Thoracic aorta (tissue), 2 donors: ENCODE measurements around the gene FNDC3B. TPM values are rescaled to one million over a fixed set of nuclear protein-coding genes. Genes with fewer than 3 reads are reported as not detected.

Experiments
- ATAC-seq: fragments of 150-250 bp; one replicate; pipeline ENCODE4 v1.8.0; 2017; ENCODE audit warnings: low read depth; ENCODE audit not compliant: insufficient number of reproducible peaks, low FRiP score
- DNase-seq: peaks from one replicate; pipeline ENCODE4 v3.0.0-alpha.2; 2020; ENCODE audit warnings: low spot score
- H3K27ac ChIP-seq, 2 donors: fragments of 200-600 bp; sonication (generic); 1 replicate in 1 of 2; 2 replicates in 1 of 2; pipeline ENCODE4 v1.5.1; 2016; ENCODE audit warnings: mild to moderate bottlenecking in 2 of 2, moderate library complexity in 2 of 2
- H3K27me3 ChIP-seq: fragments of 200-600 bp; sonication (generic); replicated peaks from 2 replicates; pipeline ENCODE4 v1.6.0; 2016; ENCODE audit warnings: mild to moderate bottlenecking; ENCODE audit not compliant: insufficient read depth
- H3K36me3 ChIP-seq: fragments of 200-600 bp; sonication (generic); one replicate; pipeline ENCODE4 v1.5.1; 2016
- H3K4me1 ChIP-seq, 2 donors: fragments of 200-600 bp; sonication (generic); 1 replicate in 1 of 2; 2 replicates in 1 of 2; pipeline versions ENCODE4 v1.5.1 to v1.6.0; 2016; ENCODE audit warnings: low read depth in 2 of 2, mild to moderate bottlenecking in 1 of 2; ENCODE audit not compliant: control insufficient read depth in 1 of 2
- H3K4me3 ChIP-seq: fragments of 200-600 bp; sonication (generic); 2 replicates; pipeline ENCODE4 v1.5.1; 2016; ENCODE audit warnings: mild to moderate bottlenecking
- H3K9me3 ChIP-seq: fragments of 200-600 bp; sonication (generic); 2 replicates; pipeline ENCODE4 v1.5.1; 2016
- CTCF ChIP-seq: fragments of 200-600 bp; sonication (generic); IDR thresholded peaks from one replicate; pipeline ENCODE4 v1.5.1; 2019; ENCODE audit warnings: antibody characterized with exemption
- total RNA-seq, 2 donors: library from RNA; depleted of rRNA; stranded (reverse); fragments of >200 nt; gene quantifications; one replicate each; pipeline versions ENCODE4 v1.1.0 to v1.2.3, GENCODE V29; 2016

The FNDC3B gene
- total RNA-seq, 2 donors from 2014 or later, result 113 to 163 TPM

GRCh38 chr3:172232579-172233212 lies 193.3 kb downstream of the FNDC3B start:
- no peaks in the 10 kb centered on the region for H3K9me3 ChIP-seq
- no peak for DNase-seq
- TF ChIP-seq CTCF, result no peak
- H3K4me1 ChIP-seq, result peaks cover 3 to 16% of the 10 kb centered on the region in 2 donors
- ATAC-seq, result no peak
- no peaks in the 10 kb centered on the region for H3K27me3 ChIP-seq
- H3K4me3 ChIP-seq, result no peak overlapping the region
- no peak overlapping the region for H3K27ac ChIP-seq
- peaks cover 2% of the 10 kb centered on the region for H3K36me3 ChIP-seq

GRCh38 chr3:172233474-172234277 lies 194.3 kb downstream of the FNDC3B start:
- TF ChIP-seq CTCF, result no peak
- no peak overlapping the region for H3K27ac ChIP-seq
- no peak for DNase-seq
- H3K4me1 ChIP-seq, result peaks cover 0 to 9% of the 10 kb centered on the region in 2 donors
- H3K4me3 ChIP-seq, result no peak overlapping the region
- no peaks in the 10 kb centered on the region for H3K9me3 ChIP-seq
- H3K27me3 ChIP-seq, result no peaks in the 10 kb centered on the region
- peaks cover 2% of the 10 kb centered on the region for H3K36me3 ChIP-seq
- no peak for ATAC-seq

- Histone ChIP-seq H3K9me3 (no peaks in the 10 kb centered on the region), H3K27me3 (no peaks in the 10 kb centered on the region), H3K27ac (no peak overlapping the region), H3K4me1 (peaks cover 3 to 6% of the 10 kb centered on the region in 2 donors), H3K4me3 (no peak overlapping the region), H3K36me3 (peaks cover 2% of the 10 kb centered on the region)
- no peak for TF ChIP-seq CTCF
- ATAC-seq (no peak), DNase-seq (no peak)
Measured at GRCh38 chr3:172235698-172236097, 196.3 kb downstream of the FNDC3B start.

- no peaks in the 10 kb centered on the region for H3K36me3 ChIP-seq
- H3K9me3 ChIP-seq, result no peaks in the 10 kb centered on the region
- H3K27ac ChIP-seq, result no peak overlapping the region
- DNase-seq, result no peak
- no peak for TF ChIP-seq CTCF
- no peak for ATAC-seq
- H3K27me3 ChIP-seq, result no peaks in the 10 kb centered on the region
- H3K4me1 ChIP-seq, result peaks cover 3 to 6% of the 10 kb centered on the region in 2 donors
- no peak overlapping the region for H3K4me3 ChIP-seq
Measured at GRCh38 chr3:172236771-172237742, 197.7 kb downstream of the FNDC3B start.
